ENCODE data around the gene NRN1L.

NRN1L gene

DNA sequence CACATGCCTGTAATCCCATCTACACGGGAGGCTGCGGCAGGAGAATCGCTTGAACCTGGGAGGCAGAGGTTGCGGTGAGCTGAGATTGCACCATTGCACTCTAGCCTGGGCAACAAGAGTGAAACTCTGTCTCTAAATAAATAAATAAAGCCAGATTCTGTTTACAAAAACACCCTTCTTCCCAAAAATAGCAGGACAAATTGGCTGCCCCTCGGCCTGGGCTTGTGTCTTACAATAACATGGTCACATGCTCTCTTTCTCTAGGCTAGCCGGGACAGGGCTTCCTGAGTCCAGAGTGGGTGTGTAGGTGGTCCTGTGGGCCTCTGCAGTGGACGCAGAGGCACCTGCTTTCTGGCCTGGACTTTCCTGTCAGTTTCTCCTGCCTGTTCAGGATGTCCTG, 15.0 kb upstream of the NRN1L start:
- H3K9ac ChIP-seq (ENCODE audit: low read length): no peak overlapping the region
- no peaks in the 10 kb centered on the region for H3F3A ChIP-seq (ENCODE audit: insufficient read depth, low read length)
- H3K27me3 ChIP-seq (ENCODE audit: insufficient read depth, low read length): no peaks in the 10 kb centered on the region
- no peaks in the 10 kb centered on the region for H4K20me1 ChIP-seq (ENCODE audit: insufficient read depth, low read length)
- H3K9me3 ChIP-seq (ENCODE audit: low read length): no peaks in the 10 kb centered on the region
- no peak overlapping the region for H2AFZ ChIP-seq (ENCODE audit: low read length)
- no peak overlapping the region for H3K27ac ChIP-seq (ENCODE audit: low read depth, low read length, poor library complexity, severe bottlenecking)
- H3K4me1 ChIP-seq (ENCODE audit: insufficient read depth, low read length, severe bottlenecking): peaks cover 18% of the 10 kb centered on the region
- H3K79me2 ChIP-seq (ENCODE audit: insufficient read depth, low read length): peaks cover 16% of the 10 kb centered on the region
- no peak overlapping the region for H3K4me3 ChIP-seq (ENCODE audit: low read depth, low read length, poor library complexity, severe bottlenecking)
- H3K36me3 ChIP-seq (ENCODE audit: insufficient read depth, low read length): peaks cover 66% of the 10 kb centered on the region
- H3K9me2 ChIP-seq (ENCODE audit: low read depth, low read length): no peaks in the 10 kb centered on the region
- no peak overlapping the region for H3K4me2 ChIP-seq (ENCODE audit: low read length)
- TF ChIP-seq, protein P1, sequence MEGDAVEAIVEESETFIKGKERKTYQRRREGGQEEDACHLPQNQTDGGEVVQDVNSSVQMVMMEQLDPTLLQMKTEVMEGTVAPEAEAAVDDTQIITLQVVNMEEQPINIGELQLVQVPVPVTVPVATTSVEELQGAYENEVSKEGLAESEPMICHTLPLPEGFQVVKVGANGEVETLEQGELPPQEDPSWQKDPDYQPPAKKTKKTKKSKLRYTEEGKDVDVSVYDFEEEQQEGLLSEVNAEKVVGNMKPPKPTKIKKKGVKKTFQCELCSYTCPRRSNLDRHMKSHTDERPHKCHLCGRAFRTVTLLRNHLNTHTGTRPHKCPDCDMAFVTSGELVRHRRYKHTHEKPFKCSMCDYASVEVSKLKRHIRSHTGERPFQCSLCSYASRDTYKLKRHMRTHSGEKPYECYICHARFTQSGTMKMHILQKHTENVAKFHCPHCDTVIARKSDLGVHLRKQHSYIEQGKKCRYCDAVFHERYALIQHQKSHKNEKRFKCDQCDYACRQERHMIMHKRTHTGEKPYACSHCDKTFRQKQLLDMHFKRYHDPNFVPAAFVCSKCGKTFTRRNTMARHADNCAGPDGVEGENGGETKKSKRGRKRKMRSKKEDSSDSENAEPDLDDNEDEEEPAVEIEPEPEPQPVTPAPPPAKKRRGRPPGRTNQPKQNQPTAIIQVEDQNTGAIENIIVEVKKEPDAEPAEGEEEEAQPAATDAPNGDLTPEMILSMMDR (IDR thresholded peaks at IDR 0.05; ENCODE audit: low read length): no peak
- TF ChIP-seq EZH2 (IDR thresholded peaks at IDR 0.05; ENCODE audit: borderline replicate concordance, low read length): no peak

GRCh38 chr16:67871256-67871655, 13.4 kb upstream of the NRN1L start:
- Histone ChIP-seq H3K9me3 (ENCODE audit: low read length) (no peaks in the 10 kb centered on the region), H3K4me3 (ENCODE audit: low read depth, low read length, poor library complexity, severe bottlenecking) (no peak overlapping the region), H3K9me2 (ENCODE audit: low read depth, low read length) (no peaks in the 10 kb centered on the region), H3K36me3 (ENCODE audit: insufficient read depth, low read length) (peaks cover 55% of the 10 kb centered on the region), H3F3A (ENCODE audit: insufficient read depth, low read length) (no peaks in the 10 kb centered on the region), H3K27ac (ENCODE audit: low read depth, low read length, poor library complexity, severe bottlenecking) (no peak overlapping the region), H4K20me1 (ENCODE audit: insufficient read depth, low read length) (no peaks in the 10 kb centered on the region), H3K4me1 (ENCODE audit: insufficient read depth, low read length, severe bottlenecking) (peaks cover 23% of the 10 kb centered on the region), H3K9ac (ENCODE audit: low read length) (no peak overlapping the region), H3K27me3 (ENCODE audit: insufficient read depth, low read length) (no peaks in the 10 kb centered on the region), H3K79me2 (ENCODE audit: insufficient read depth, low read length) (peaks cover 27% of the 10 kb centered on the region), H3K4me2 (ENCODE audit: low read length) (no peak overlapping the region), H2AFZ (ENCODE audit: low read length) (no peak overlapping the region)
- TF ChIP-seq EZH2 (IDR thresholded peaks at IDR 0.05; ENCODE audit: borderline replicate concordance, low read length): no peak
- TF ChIP-seq, protein P1 (IDR thresholded peaks at IDR 0.05; ENCODE audit: low read length): no peak

- Histone ChIP-seq H3K9ac (ENCODE audit: low read length) (peak overlapping the region; percentile 93; the same call in 1 of the 2 replicates), H3K27ac (ENCODE audit: low read depth, low read length, poor library complexity, severe bottlenecking) (peak overlapping the region; percentile 65), H3K4me2 (ENCODE audit: low read length) (peak overlapping the region; percentile 91), H4K20me1 (ENCODE audit: insufficient read depth, low read length) (no peaks in the 10 kb centered on the region), H3K36me3 (ENCODE audit: insufficient read depth, low read length) (peaks cover 55% of the 10 kb centered on the region), H3K4me3 (ENCODE audit: low read depth, low read length, poor library complexity, severe bottlenecking) (peak overlapping the region; percentile 99), H3K4me1 (ENCODE audit: insufficient read depth, low read length, severe bottlenecking) (peaks cover 23% of the 10 kb centered on the region), H2AFZ (ENCODE audit: low read length) (no peak overlapping the region), H3K27me3 (ENCODE audit: insufficient read depth, low read length) (no peaks in the 10 kb centered on the region), H3K79me2 (ENCODE audit: insufficient read depth, low read length) (peaks cover 27% of the 10 kb centered on the region), H3K9me3 (ENCODE audit: low read length) (no peaks in the 10 kb centered on the region), H3K9me2 (ENCODE audit: low read depth, low read length) (no peaks in the 10 kb centered on the region), H3F3A (ENCODE audit: insufficient read depth, low read length) (no peaks in the 10 kb centered on the region)
- TF ChIP-seq, protein P1 (IDR thresholded peaks at IDR 0.05; ENCODE audit: low read length): no peak
- TF ChIP-seq EZH2 (IDR thresholded peaks at IDR 0.05; ENCODE audit: borderline replicate concordance, low read length): no peak
Measured at GRCh38 chr16:67872131-67872630, 12.5 kb upstream of the NRN1L start.

All from OCI-LY1 (cell line).